GM21723 (cell line): Measurements from ENCODE around the gene CPNE8.

ENCODE experiments used
- ATAC-seq: cut with Tn5 transposase; IDR thresholded peaks from one replicate; pipeline ENCODE4 v1.9.1; 2021; ENCODE audit warnings: mild to moderate bottlenecking, moderate library complexity; ENCODE audit not compliant: unreplicated experiment

Gene CPNE8

GRCh38 chr12:38898001-38898684 lies 7.2 kb downstream of the CPNE8 start:
- no peak for ATAC-seq

- ATAC-seq, result no peak
These were observed 9.9 kb downstream of the CPNE8 start for GRCh38 chr12:38895446-38895845.

GRCh38 chr12:38892976-38893375 lies 12.4 kb downstream of the CPNE8 start:
- no peak for ATAC-seq

- peak; percentile 54 for ATAC-seq
These were observed 13.2 kb downstream of the CPNE8 start for GRCh38 chr12:38892087-38892786.

- ATAC-seq, result no peak
These were observed 15.1 kb downstream of the CPNE8 start for GRCh38 chr12:38890102-38890855.

GRCh38 chr12:38889297-38889815 lies 16.0 kb downstream of the CPNE8 start:
- ATAC-seq, result no peak

- no peak for ATAC-seq
These were observed 17.6 kb downstream of the CPNE8 start for GRCh38 chr12:38887770-38888169.

GRCh38 chr12:38886931-38887330 lies 18.5 kb downstream of the CPNE8 start:
- ATAC-seq, result no peak

- ATAC-seq, result no peak
These were observed 19.3 kb downstream of the CPNE8 start for GRCh38 chr12:38886064-38886463.

- no peak for ATAC-seq
These were observed 20.7 kb downstream of the CPNE8 start for GRCh38 chr12:38884666-38885065.

- ATAC-seq, result no peak
These were observed 21.7 kb downstream of the CPNE8 start for GRCh38 chr12:38883629-38884134.

- ATAC-seq, result no peak
These were observed 25.1 kb downstream of the CPNE8 start for GRCh38 chr12:38880288-38880687.

GRCh38 chr12:38878986-38879385 lies 26.4 kb downstream of the CPNE8 start:
- ATAC-seq, result no peak

GRCh38 chr12:38878333-38878705 lies 27.1 kb downstream of the CPNE8 start:
- no peak for ATAC-seq

GRCh38 chr12:38875586-38876228 lies 29.7 kb downstream of the CPNE8 start:
- ATAC-seq, result no peak

GRCh38 chr12:38872561-38872960 lies 32.8 kb downstream of the CPNE8 start:
- ATAC-seq, result no peak

GRCh38 chr12:38872156-38872555 lies 33.2 kb downstream of the CPNE8 start:
- no peak for ATAC-seq

- no peak for ATAC-seq
These were observed 36.4 kb downstream of the CPNE8 start for GRCh38 chr12:38869036-38869435.

GRCh38 chr12:38850461-38850860 lies 54.9 kb downstream of the CPNE8 start:
- no peak for ATAC-seq

GRCh38 chr12:38847247-38847646 lies 58.1 kb downstream of the CPNE8 start:
- no peak for ATAC-seq

GRCh38 chr12:38844267-38844666 lies 61.1 kb downstream of the CPNE8 start:
- ATAC-seq, result no peak
